B cell (primary cell): Measurements from ENCODE around the gene DCAF4. TPM values are rescaled to one million over a fixed set of nuclear protein-coding genes. Genes with fewer than 3 reads are reported as not detected.

Experiments used
- ATAC-seq: fragments of 200-7000 bp; cut with Tn5 transposase; one replicate; pipeline ENCODE4 v1.10.0; 2021; ENCODE audit warnings: low read depth, mild to moderate bottlenecking, moderate number of reproducible peaks, moderate library complexity
- CTCF ChIA-PET: fragments of 350-600 bp; sonication (Branson Sonifier 250); formaldehyde crosslinking; loops from one replicate; lab custom pipeline; 2021; ENCODE audit warnings: antibody characterized with exemption, inconsistent platforms; lab: Charles Lee
- POLR2A ChIA-PET: fragments of 350-600 bp; sonication (Branson Sonifier 250); formaldehyde crosslinking; loops from one replicate; lab custom pipeline; 2021; ENCODE audit warnings: antibody characterized with exemption; lab: Charles Lee
- DNase-seq: peaks from one replicate; pipeline ENCODE4 v3.0.0; 2013
- H2AFZ ChIP-seq: 2 replicates; pipeline ENCODE4 v1.6.1; 2012; ENCODE audit warnings: mild to moderate bottlenecking, low read depth, low read length; ENCODE audit not compliant: insufficient read depth, poor library complexity, severe bottlenecking
- H3K27ac ChIP-seq, 2 donors: 1 replicate in 1 of 2; 2 replicates in 1 of 2; pipeline ENCODE4 v1.5.1; 2012 to 2013; ENCODE audit warnings: low read length in 2 of 2, mild to moderate bottlenecking in 2 of 2, moderate library complexity in 1 of 2
- H3K27me3 ChIP-seq, 4 experiments: fragments of 200-600 bp in 1 of 4; sonication (generic) in 1 of 4; replicated peaks in 1 of 4; 1 replicate in 2 of 4; 2 replicates in 2 of 4; pipeline versions ENCODE4 v1.6.1 to v1.7.0; 2013 to 2016; ENCODE audit warnings: low read length in 3 of 4, mild to moderate bottlenecking in 2 of 4, mixed read lengths in 1 of 4, moderate library complexity in 1 of 4; ENCODE audit not compliant: insufficient read depth in 4 of 4, control insufficient read depth in 3 of 4; ENCODE audit errors: control extremely low read depth in 1 of 4
- H3K36me3 ChIP-seq, 2 experiments: replicated peaks in 1 of 2; 1 replicate in 1 of 2; 2 replicates in 1 of 2; pipeline versions ENCODE4 v1.6.1 to v1.7.1; 2013; ENCODE audit warnings: low read length in 1 of 2; ENCODE audit not compliant: insufficient read depth in 2 of 2, control insufficient read depth in 1 of 2; ENCODE audit errors: control extremely low read depth in 1 of 2, extremely low read depth in 1 of 2
- H3K4me1 ChIP-seq, 2 donors: fragments of 200-600 bp in 1 of 2; sonication (generic) in 1 of 2; 1 replicate in 1 of 2; 2 replicates in 1 of 2; pipeline versions ENCODE4 v1.5.1 to v1.6.1; 2013 to 2017; ENCODE audit warnings: low read length in 2 of 2; ENCODE audit not compliant: control insufficient read depth in 2 of 2, insufficient read depth in 2 of 2
- H3K4me2 ChIP-seq: replicated peaks from 2 replicates; pipeline ENCODE3; 2012; ENCODE audit warnings: mild to moderate bottlenecking, low read depth, low read length; ENCODE audit not compliant: poor library complexity, severe bottlenecking
- H3K4me3 ChIP-seq, 5 experiments: fragments of 200-600 bp in 1 of 5; sonication (generic) in 1 of 5; 1 replicate in 3 of 5; 2 replicates in 2 of 5; pipeline versions ENCODE4 v1.5.1 to v1.7.0; 2011 to 2016; ENCODE audit warnings: low read length in 4 of 5, mild to moderate bottlenecking in 4 of 5, low read depth in 2 of 5, control low read depth in 1 of 5, moderate library complexity in 1 of 5; ENCODE audit not compliant: insufficient read depth in 1 of 5; ENCODE audit errors: control extremely low read depth in 1 of 5, extremely low read depth in 1 of 5
- H3K79me2 ChIP-seq: fragments of 200-600 bp; sonication (generic); one replicate; pipeline ENCODE4 v1.6.0; 2016; ENCODE audit warnings: low read length; ENCODE audit not compliant: control insufficient read depth, insufficient read depth
- H3K9ac ChIP-seq: fragments of 200-600 bp; sonication (generic); 2 replicates; pipeline ENCODE4 v1.6.1; 2017; ENCODE audit warnings: mild to moderate bottlenecking, low read length, moderate library complexity
- H3K9me3 ChIP-seq, 3 donors: one replicate each; pipeline versions ENCODE4 v1.6.1 to v1.7.1; 2013; ENCODE audit warnings: low read length in 2 of 3; ENCODE audit not compliant: control insufficient read depth in 2 of 3, insufficient read depth in 1 of 3; ENCODE audit errors: control extremely low read depth in 1 of 3
- H4K20me1 ChIP-seq: 2 replicates; pipeline ENCODE4 v1.6.0; 2012; ENCODE audit warnings: mild to moderate bottlenecking, low read length; ENCODE audit not compliant: insufficient read depth, control insufficient read depth, poor library complexity, severe bottlenecking
- H3K27ac Mint-ChIP-seq: one replicate; pipeline ENCODE4 v1.8.0; 2021; ENCODE audit warnings: mixed read lengths
- H3K27me3 Mint-ChIP-seq: one replicate; pipeline ENCODE4 v1.8.0; 2021; ENCODE audit warnings: mixed read lengths
- H3K4me1 Mint-ChIP-seq: one replicate; pipeline ENCODE4 v1.8.0; 2021; ENCODE audit warnings: mixed read lengths
- H3K4me3 Mint-ChIP-seq: one replicate; pipeline ENCODE4 v1.8.0; 2021; ENCODE audit warnings: mixed read lengths
- H3K9me3 Mint-ChIP-seq: one replicate; pipeline ENCODE4 v1.8.0; 2022; ENCODE audit warnings: mixed read lengths; ENCODE audit not compliant: insufficient read depth
- CTCF ChIP-seq: fragments of 200-600 bp; IDR thresholded peaks from one replicate; pipeline ENCODE4 v1.8.0; 2022; ENCODE audit warnings: antibody characterized with exemption, mild to moderate bottlenecking
- EZH2 ChIP-seq: IDR thresholded peaks from 2 replicates; pipeline ENCODE4 v1.6.1; 2012; ENCODE audit warnings: borderline replicate concordance, low read depth, mild to moderate bottlenecking, moderate library complexity, low read length; ENCODE audit not compliant: insufficient read depth, poor library complexity, severe bottlenecking
- WGBS: methylation state at CpG from one replicate; pipeline ENCODE4 v1.1.5; 2013; ENCODE audit warnings: missing lambda C conversion rate; ENCODE audit not compliant: insufficient coverage; 5-methylcytosine and 5-hydroxymethylcytosine counted together
- intact Hi-C: fragments of 100-400 bp; cut with micrococcal nuclease; formaldehyde crosslinking; loops from one replicate; pipeline ENCODE4 v1.10.0; 2022
- polyA plus RNA-seq: library from polyadenylated mRNA; depleted of rRNA; stranded (reverse); fragments of >200 nt; gene quantifications from 2 replicates; pipeline ENCODE4 v1.2.3, GENCODE V29; 2012
- total RNA-seq, 2 donors: library from RNA; stranded (reverse); fragments of 120-200 nt in 1 of 2; gene quantifications; 1 replicate in 1 of 2; 2 replicates in 1 of 2; pipeline versions ENCODE4 v1.2.3 to v1.2.4, GENCODE V29; 2013 to 2022

Gene DCAF4
- total and polyA plus RNA-seq, 2 donors (not counting 1 experiment from before 2014, with no cell fraction given), result 35.3 to 54.6 TPM

GRCh38 chr14:72888636-72889201 lies 37.5 kb upstream of the DCAF4 start:
- ATAC-seq, result no peak
- TF ChIP-seq EZH2, result no peak
- TF ChIP-seq CTCF, result no peak
- Histone ChIP-seq H3K27me3 (peaks cover 0 to 3% (median 0%) of the 10 kb centered on the region in 4 experiments), H3K27ac (no peak overlapping the region), H3K4me2 (no peak overlapping the region), H3K36me3 (no peaks in the 10 kb centered on the region), H3K79me2 (peaks cover 72% of the 10 kb centered on the region), H3K9me3 (peaks cover 0 to 5% (median 0%) of the 10 kb centered on the region in 3 donors), H4K20me1 (peaks cover 14% of the 10 kb centered on the region), H3K9ac (no peak overlapping the region), H2AFZ (no peak overlapping the region), H3K4me3 (no peak overlapping the region), H3K4me1 (peaks cover 12 to 23% of the 10 kb centered on the region in 2 donors)
- no peak for DNase-seq
- Mint-ChIP-seq H3K4me1 (peaks cover 34% of the 10 kb centered on the region), H3K4me3 (no peak overlapping the region), H3K27me3 (no peaks in the 10 kb centered on the region), H3K9me3 (no peaks in the 10 kb centered on the region), H3K27ac (no peak overlapping the region)
- ChIA-PET CTCF (interaction anchor here (1.3 to 1.4 kb wide), 3 partner anchors 8 to 372 kb away, joined by 3 to 4 read pairs (median 3); no protein-coding TSS in a partner anchor), POLR2A (no interaction called here)
- intact Hi-C loops, result no loop called here
- 90% methylated on average over 1 of the region's 2 CpGs for WGBS

- intact Hi-C loops, result no loop called here
- Histone ChIP-seq H3K27ac (no peak overlapping the region), H3K79me2 (peaks cover 67% of the 10 kb centered on the region), H3K36me3 (no peaks in the 10 kb centered on the region), H3K9me3 (peaks cover 0 to 5% (median 0%) of the 10 kb centered on the region in 3 donors), H3K9ac (no peak overlapping the region), H3K4me2 (no peak overlapping the region), H3K4me1 (peaks cover 9 to 18% of the 10 kb centered on the region in 2 donors), H2AFZ (no peak overlapping the region), H4K20me1 (peaks cover 14% of the 10 kb centered on the region), H3K27me3 (peaks cover 0 to 3% (median 0%) of the 10 kb centered on the region in 4 experiments), H3K4me3 (no peak overlapping the region)
- Mint-ChIP-seq H3K4me3 (no peak overlapping the region), H3K4me1 (peaks cover 32% of the 10 kb centered on the region), H3K27ac (no peak overlapping the region), H3K27me3 (no peaks in the 10 kb centered on the region), H3K9me3 (no peaks in the 10 kb centered on the region)
- ChIA-PET POLR2A (no interaction called here), CTCF (interaction anchor here (1.3 to 1.4 kb wide), 2 partner anchors 16 to 372 kb away, joined by 3 to 4 read pairs; no protein-coding TSS in a partner anchor)
- WGBS, result 94% methylated on average over 3 of the region's 5 CpGs
- DNase-seq, result no peak
- TF ChIP-seq EZH2, result no peak
- TF ChIP-seq CTCF, result no peak
- ATAC-seq, result no peak
Observed at GRCh38 chr14:72889366-72889765, 36.9 kb upstream of the DCAF4 start.
